ENCODE measurements around the gene ACVR1.

The ACVR1 gene

GRCh38 chr2:157876066-157876785, at the start of gene ACVR1:
ACVR1 (minus strand) TSS chr2:157876330; CDS start chr2:157799493, 76,837 bp downstream.
- DNase-seq (ENCODE audit: low read depth in 2 of 2): peak; percentile 78

- DNase-seq (ENCODE audit: low read depth in 2 of 2): no peak
Measured at GRCh38 chr2:157925071-157925470, 48.9 kb upstream of the ACVR1 start.

- no peak for DNase-seq (ENCODE audit: low read depth in 2 of 2)
Measured at GRCh38 chr2:157923598-157924217, 47.6 kb upstream of the ACVR1 start.

GRCh38 chr2:157922815-157923214, 46.7 kb upstream of the ACVR1 start:
- DNase-seq (ENCODE audit: low read depth in 2 of 2): no peak

GRCh38 chr2:157922336-157922735, 46.2 kb upstream of the ACVR1 start:
- DNase-seq (ENCODE audit: low read depth in 2 of 2): no peak

- DNase-seq (ENCODE audit: low read depth in 2 of 2): no peak
Measured at GRCh38 chr2:157920736-157921135, 44.6 kb upstream of the ACVR1 start.

- DNase-seq (ENCODE audit: low read depth in 2 of 2): no peak
Measured at GRCh38 chr2:157919181-157919580, 43.1 kb upstream of the ACVR1 start.

- no peak for DNase-seq (ENCODE audit: low read depth in 2 of 2)
Measured at GRCh38 chr2:157918319-157918718, 42.2 kb upstream of the ACVR1 start.

GRCh38 chr2:157911750-157912149, 35.6 kb upstream of the ACVR1 start:
- DNase-seq (ENCODE audit: low read depth in 2 of 2): no peak

GRCh38 chr2:157911246-157911645, 35.1 kb upstream of the ACVR1 start:
- DNase-seq (ENCODE audit: low read depth in 2 of 2): no peak

- no peak for DNase-seq (ENCODE audit: low read depth in 2 of 2)
Measured at GRCh38 chr2:157905092-157905491, 29.0 kb upstream of the ACVR1 start.

GRCh38 chr2:157903626-157904025, 27.5 kb upstream of the ACVR1 start:
- DNase-seq (ENCODE audit: low read depth in 2 of 2): no peak

- no peak for DNase-seq (ENCODE audit: low read depth in 2 of 2)
Measured at GRCh38 chr2:157903151-157903550, 27.0 kb upstream of the ACVR1 start.

GRCh38 chr2:157902692-157903091, 26.6 kb upstream of the ACVR1 start:
- no peak for DNase-seq (ENCODE audit: low read depth in 2 of 2)

- DNase-seq (ENCODE audit: low read depth in 2 of 2): no peak
Measured at GRCh38 chr2:157901325-157901724, 25.2 kb upstream of the ACVR1 start.

- no peak for DNase-seq (ENCODE audit: low read depth in 2 of 2)
Measured at GRCh38 chr2:157900684-157901083, 24.6 kb upstream of the ACVR1 start.

- DNase-seq (ENCODE audit: low read depth in 2 of 2): no peak
Measured at GRCh38 chr2:157900203-157900602, 24.1 kb upstream of the ACVR1 start.

- DNase-seq (ENCODE audit: low read depth in 2 of 2): no peak
Measured at GRCh38 chr2:157899125-157899839, 23.2 kb upstream of the ACVR1 start.

- peak; percentile 69 to 72 for DNase-seq (ENCODE audit: low read depth in 2 of 2)
Measured at GRCh38 chr2:157898591-157898996, 22.5 kb upstream of the ACVR1 start.

- DNase-seq (ENCODE audit: low read depth in 2 of 2): no peak
Measured at GRCh38 chr2:157897106-157897971, 21.2 kb upstream of the ACVR1 start.

- no peak for DNase-seq (ENCODE audit: low read depth in 2 of 2)
Measured at GRCh38 chr2:157895531-157895930, 19.4 kb upstream of the ACVR1 start.

All from stimulated activated CD4-positive, alpha-beta T cell treated with anti-CD3 and anti-CD28 coated beads, Interleukin-15, amount 100 ng/mL, for 48 hours (primary cell).